Neural cell (in vitro differentiated cells): ENCODE results near the gene ANKFN1.

Source experiments
- EP300 ChIP-seq: fragments of 450-650 bp; conservative IDR thresholded peaks from 2 replicates; pipeline ENCODE4 v1.6.1; 2014; ENCODE audit warnings: antibody characterized with exemption, mild to moderate bottlenecking, moderate library complexity; ENCODE audit not compliant: poor library complexity, severe bottlenecking
- MXI1 ChIP-seq: fragments of 450-650 bp; conservative IDR thresholded peaks from 2 replicates; pipeline ENCODE4 v1.6.1; 2014; ENCODE audit warnings: antibody characterized with exemption, mild to moderate bottlenecking; ENCODE audit not compliant: poor library complexity, severe bottlenecking
- RAD21 ChIP-seq: fragments of 450-650 bp; conservative IDR thresholded peaks from 2 replicates; pipeline ENCODE4 v1.6.1; 2014; ENCODE audit warnings: antibody characterized with exemption, mild to moderate bottlenecking, moderate library complexity
- TAF1 ChIP-seq: IDR thresholded peaks from 2 replicates; pipeline ENCODE4 v1.6.1; 2012; ENCODE audit warnings: low read depth
- TF ChIP-seq, protein P1 (sequence below): fragments of 450-650 bp; IDR thresholded peaks from 2 replicates; pipeline ENCODE4 v1.5.1; 2014; ENCODE audit warnings: antibody characterized with exemption, mild to moderate bottlenecking, moderate library complexity; ENCODE audit not compliant: poor library complexity, severe bottlenecking

DNA sequence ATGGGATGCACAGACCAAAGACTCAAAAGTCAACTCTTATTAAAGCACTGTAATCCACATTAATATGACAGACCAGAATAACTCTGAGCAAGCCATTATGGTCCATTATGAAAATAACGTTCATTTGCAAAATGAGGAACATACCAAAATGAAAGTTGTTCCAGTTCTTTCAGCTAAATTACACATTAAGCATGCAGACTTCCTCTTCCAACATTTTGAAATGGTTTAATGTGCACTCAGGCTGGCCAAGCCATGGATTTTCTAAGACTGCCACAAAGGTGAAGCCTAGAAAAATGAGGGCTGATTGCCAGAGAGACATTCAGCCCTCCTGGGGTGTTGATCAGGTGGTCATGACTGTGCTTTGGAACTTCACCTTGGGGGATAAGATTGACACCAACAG is 383.5 kb downstream of the ANKFN1 start:
- TF ChIP-seq, protein P1, sequence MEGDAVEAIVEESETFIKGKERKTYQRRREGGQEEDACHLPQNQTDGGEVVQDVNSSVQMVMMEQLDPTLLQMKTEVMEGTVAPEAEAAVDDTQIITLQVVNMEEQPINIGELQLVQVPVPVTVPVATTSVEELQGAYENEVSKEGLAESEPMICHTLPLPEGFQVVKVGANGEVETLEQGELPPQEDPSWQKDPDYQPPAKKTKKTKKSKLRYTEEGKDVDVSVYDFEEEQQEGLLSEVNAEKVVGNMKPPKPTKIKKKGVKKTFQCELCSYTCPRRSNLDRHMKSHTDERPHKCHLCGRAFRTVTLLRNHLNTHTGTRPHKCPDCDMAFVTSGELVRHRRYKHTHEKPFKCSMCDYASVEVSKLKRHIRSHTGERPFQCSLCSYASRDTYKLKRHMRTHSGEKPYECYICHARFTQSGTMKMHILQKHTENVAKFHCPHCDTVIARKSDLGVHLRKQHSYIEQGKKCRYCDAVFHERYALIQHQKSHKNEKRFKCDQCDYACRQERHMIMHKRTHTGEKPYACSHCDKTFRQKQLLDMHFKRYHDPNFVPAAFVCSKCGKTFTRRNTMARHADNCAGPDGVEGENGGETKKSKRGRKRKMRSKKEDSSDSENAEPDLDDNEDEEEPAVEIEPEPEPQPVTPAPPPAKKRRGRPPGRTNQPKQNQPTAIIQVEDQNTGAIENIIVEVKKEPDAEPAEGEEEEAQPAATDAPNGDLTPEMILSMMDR: no peak
- TF ChIP-seq RAD21: no peak
- no peak for TF ChIP-seq TAF1
- TF ChIP-seq EP300: no peak
- TF ChIP-seq MXI1: no peak
